K562 (cell line): Measurements from ENCODE around the gene PLCB3. TPM values are rescaled to one million over a fixed set of nuclear protein-coding genes. Genes with fewer than 3 reads are reported as not detected.
A peak's percentile ranks its signal among the peaks of the same experiment; 100 is the strongest.

Source experiments
- ATF6 ChIP-seq: sonication (generic); formaldehyde crosslinking; IDR thresholded peaks from 2 replicates; pipeline ENCODE4 v1.4.0; 2020; ENCODE audit warnings: mild to moderate bottlenecking, missing genetic modification reagents
- EWSR1 ChIP-seq: fragments of 450-650 bp; IDR thresholded peaks from 2 replicates; pipeline ENCODE4 v1.6.1; 2018; ENCODE audit warnings: borderline replicate concordance, mild to moderate bottlenecking, low read depth, moderate library complexity; ENCODE audit not compliant: partially characterized antibody
- HLTF ChIP-seq: fragments of 450-650 bp; IDR thresholded peaks from 2 replicates; pipeline ENCODE4 v1.6.1; 2016
- KLF13 ChIP-seq: fragments of 450-650 bp; IDR thresholded peaks from 2 replicates; pipeline ENCODE4 v1.6.1; 2016; ENCODE audit warnings: missing genetic modification characterization, low read depth, mild to moderate bottlenecking, missing compliant biosample characterization, moderate library complexity, borderline replicate concordance
- NR2F6 ChIP-seq: fragments of 450-650 bp; formaldehyde crosslinking; IDR thresholded peaks from 2 replicates; pipeline ENCODE4 v1.4.0; 2020; ENCODE audit warnings: mild to moderate bottlenecking
- PCBP1 ChIP-seq: fragments of 200-400 bp; formaldehyde crosslinking; IDR thresholded peaks from 2 replicates; pipeline ENCODE4 v1.6.1; 2018; ENCODE audit warnings: mild to moderate bottlenecking, low read depth, low read length; ENCODE audit not compliant: poor library complexity, severe bottlenecking
- POU5F1 ChIP-seq: fragments of 150-350 bp; IDR thresholded peaks from 2 replicates; pipeline ENCODE4 v1.6.1; 2014; ENCODE audit warnings: borderline replicate concordance, low read length, low read depth, mild to moderate bottlenecking; ENCODE audit not compliant: partially characterized antibody
- SREBF2 ChIP-seq: sonication (generic); formaldehyde crosslinking; IDR thresholded peaks from 2 replicates; pipeline ENCODE4 v1.4.0; 2020; ENCODE audit warnings: mild to moderate bottlenecking, missing genetic modification reagents
- TAF15 ChIP-seq: fragments of 200-400 bp; formaldehyde crosslinking; IDR thresholded peaks from 2 replicates; pipeline ENCODE4 v1.6.1; 2017; ENCODE audit warnings: mild to moderate bottlenecking, low read depth, low read length, moderate library complexity
- THRB ChIP-seq: fragments of 450-650 bp; formaldehyde crosslinking; conservative IDR thresholded peaks from 2 replicates; pipeline ENCODE4 v1.4.0; 2022; ENCODE audit warnings: mild to moderate bottlenecking, missing genetic modification characterization
- TOE1 ChIP-seq, 2 experiments: fragments of 450-650 bp in 1 of 2; sonication (generic) in 1 of 2; formaldehyde crosslinking in 1 of 2; IDR thresholded peaks; 2 replicates each; pipeline versions ENCODE4 v1.7.1 to v1.8.0; 2016 to 2022; ENCODE audit warnings: borderline replicate concordance in 2 of 2, mild to moderate bottlenecking in 2 of 2, antibody characterized with exemption in 1 of 2, inconsistent platforms in 1 of 2, low read depth in 1 of 2, missing genetic modification reagents in 1 of 2, moderate library complexity in 1 of 2
- ZBTB40 ChIP-seq, 2 experiments: fragments of 450-650 bp in 1 of 2; sonication (generic) in 1 of 2; formaldehyde crosslinking in 1 of 2; IDR thresholded peaks; 2 replicates each; pipeline versions ENCODE4 v1.7.1 to v1.9.0; 2016 to 2022; ENCODE audit warnings: inconsistent platforms in 1 of 2, mild to moderate bottlenecking in 1 of 2, missing genetic modification reagents in 1 of 2
- ZNF668 ChIP-seq: fragments of 250-450 bp; sonication (Bioruptor Pico); IDR thresholded peaks from 2 replicates; pipeline ENCODE4 v1.8.0; 2022; ENCODE audit warnings: mild to moderate bottlenecking, inconsistent platforms
- polyA plus RNA-seq, 8 experiments: library from polyadenylated mRNA; depleted of rRNA in 4 of 8; stranded (reverse) in 5 of 8; unstranded in 3 of 8; fragments of >200 nt; fragmentation: Nextera tagmentation in 2 of 8; fragmentation: Illumina TruSeq in 1 of 8; extraction: Ambion mirVana in 2 of 8; extraction: Trizol in 1 of 8; gene quantifications; 2 replicates each; pipeline versions ENCODE4 v1.2.1 to v1.2.3, GENCODE V29; 2011 to 2014; ENCODE audit warnings: inconsistent platforms in 1 of 8, missing spikeins in 1 of 8
- total RNA-seq, 7 experiments: library from RNA; depleted of rRNA in 6 of 7; stranded (reverse); fragments of >200 nt in 6 of 7; fragmentation: Illumina TruSeq in 2 of 7; extraction: Trizol in 2 of 7; gene quantifications; 2 replicates each; pipeline versions ENCODE4 v1.2.1 to v1.2.3, GENCODE V29; 2011 to 2021; ENCODE audit warnings: low replicate concordance in 1 of 7

PLCB3 gene
- total and polyA plus RNA-seq, 9 of the 15 experiments (the other 6 are each of a cell fraction or from before 2014, with no cell fraction given) = 0.31 to 44.8 (median 14.6) TPM

- peak; percentile 69; the same call in 1 of the 2 replicates for TF ChIP-seq NR2F6
- TF ChIP-seq ATF6 (CRISPR knock-in tag) = peak; percentile 80; the same call in 1 of the 2 replicates
- 0 out of 2 replicates have a peak, but pooled peaks have one; percentile 12 for TF ChIP-seq THRB (CRISPR knock-in tag)
- TF ChIP-seq TAF15 = no peak
- TF ChIP-seq EWSR1 = no peak
- TF ChIP-seq ZNF668 = no peak
- TF ChIP-seq PCBP1 = no peak
- TF ChIP-seq TOE1 (IDR thresholded peaks at IDR 0.05; ENCODE audit: borderline replicate concordance) = 0 out of 2 replicates have a peak, but pooled peaks have one; percentile 14
- 0 out of 2 replicates have a peak, but pooled peaks have one; percentile 33 for TF ChIP-seq TOE1 (CRISPR knock-in tag; IDR thresholded peaks at IDR 0.05; ENCODE audit: borderline replicate concordance, low read depth)
- TF ChIP-seq HLTF = no peak
- TF ChIP-seq SREBF2 (CRISPR knock-in tag) = no peak
- TF ChIP-seq POU5F1 = peak; percentile 88
- TF ChIP-seq ZBTB40 (IDR thresholded peaks at IDR 0.05) = peak; percentile 100
- TF ChIP-seq ZBTB40 (CRISPR knock-in tag; IDR thresholded peaks at IDR 0.05) = no peak
- no peak for TF ChIP-seq KLF13 (tag)
Measured at GRCh38 chr11:64269540-64270220, 18.4 kb downstream of the PLCB3 start (continued).
